ENCODE results near the gene NECAP2.
"Not testable (repeated sequence)": the region's sequence is repeated elsewhere in the genome, so short reads cannot be mapped to it uniquely, and the experiment has no call there.

Gene NECAP2

GRCh38 chr1:16430606-16431005 lies 9.9 kb upstream of the NECAP2 start:
- peak in 1 of 2 experiments; percentile 17 for DNase-seq

- no peak for DNase-seq
Measured at GRCh38 chr1:16433030-16433429, 7.5 kb upstream of the NECAP2 start.

GRCh38 chr1:16434007-16434406 lies 6.5 kb upstream of the NECAP2 start:
- DNase-seq: no peak

GRCh38 chr1:16434501-16434900 lies 6.0 kb upstream of the NECAP2 start:
- no peak for DNase-seq

- DNase-seq: no peak
Measured at GRCh38 chr1:16436946-16437474, 3.5 kb upstream of the NECAP2 start, which contains the start of gene SPATA21. SPATA21 (minus strand) TSS chr1:16437424; CDS start chr1:16431371, 6,053 bp downstream.

- DNase-seq: no peak
Measured at GRCh38 chr1:16438516-16438915, 2.0 kb upstream of the NECAP2 start.

- DNase-seq: no peak
Measured at GRCh38 chr1:16438924-16439323, 1.6 kb upstream of the NECAP2 start.

- no peak for DNase-seq
Measured at GRCh38 chr1:16440131-16440469, 424 bp upstream of the NECAP2 start.

GRCh38 chr1:16441282-16441665 lies 750 bp downstream of the NECAP2 start:
- DNase-seq: no peak

- DNase-seq: no peak
Measured at GRCh38 chr1:16442265-16442664, 1.7 kb downstream of the NECAP2 start.

GRCh38 chr1:16442941-16443340 lies 2.4 kb downstream of the NECAP2 start:
- DNase-seq: no peak

- DNase-seq: no peak
Measured at GRCh38 chr1:16443975-16444770, 3.6 kb downstream of the NECAP2 start.

GRCh38 chr1:16445052-16445451 lies 4.5 kb downstream of the NECAP2 start:
- DNase-seq: no peak

- DNase-seq: no peak
Measured at GRCh38 chr1:16446116-16446515, 5.6 kb downstream of the NECAP2 start.

- DNase-seq: no peak
Measured at GRCh38 chr1:16447641-16448040, 7.1 kb downstream of the NECAP2 start.

GRCh38 chr1:16449065-16449464 lies 8.5 kb downstream of the NECAP2 start:
- no peak for DNase-seq

- no peak for DNase-seq
Measured at GRCh38 chr1:16449666-16450065, 9.1 kb downstream of the NECAP2 start.

- DNase-seq: no peak
Measured at GRCh38 chr1:16450863-16451481, 10.4 kb downstream of the NECAP2 start.

GRCh38 chr1:16451841-16452528 lies 11.5 kb downstream of the NECAP2 start:
- no peak for DNase-seq

- not testable (repeated sequence) for DNase-seq
Measured at GRCh38 chr1:16454909-16455308, 14.4 kb downstream of the NECAP2 start.

GRCh38 chr1:16456151-16456550 lies 15.6 kb downstream of the NECAP2 start:
- DNase-seq: not testable (repeated sequence)

- DNase-seq: no peak
Measured at GRCh38 chr1:16458831-16459230, 18.3 kb downstream of the NECAP2 start.

- DNase-seq: no peak
Measured at GRCh38 chr1:16459352-16459925, 18.9 kb downstream of the NECAP2 start.

All from NCI-H526 (cell line).